HepG2 (cell line): ENCODE data around the gene UPF3B. TPM values are rescaled to one million over a fixed set of nuclear protein-coding genes. Genes with fewer than 3 reads are reported as not detected.

Experiments used
- BCL3 ChIP-seq: sonication (generic); formaldehyde crosslinking; IDR thresholded peaks from 2 replicates; pipeline ENCODE4 v1.5.1; 2020; ENCODE audit warnings: mild to moderate bottlenecking, missing genetic modification reagents, moderate library complexity
- BHLHE40 ChIP-seq: IDR thresholded peaks from 2 replicates; pipeline ENCODE4 v1.6.1; 2011; ENCODE audit warnings: low read length, improper control_type of control experiment
- GFI1 ChIP-seq: sonication (generic); formaldehyde crosslinking; IDR thresholded peaks from 2 replicates; pipeline ENCODE4 v1.5.0; 2020; ENCODE audit warnings: missing genetic modification reagents, mild to moderate bottlenecking, borderline replicate concordance
- HDAC6 ChIP-seq: fragments of 200-600 bp; sonication (generic); IDR thresholded peaks from 2 replicates; pipeline ENCODE4 v1.7.0; 2017; ENCODE audit warnings: mild to moderate bottlenecking, antibody characterized with exemption, low read length, low read depth
- HOXA5 ChIP-seq: sonication (generic); formaldehyde crosslinking; IDR thresholded peaks from 2 replicates; pipeline ENCODE4 v1.4.0; 2020; ENCODE audit warnings: missing genetic modification reagents
- HOXD1 ChIP-seq: sonication (generic); formaldehyde crosslinking; IDR thresholded peaks from 2 replicates; pipeline ENCODE4 v1.5.0; 2020; ENCODE audit warnings: missing genetic modification reagents
- KAT8 ChIP-seq: IDR thresholded peaks from 2 replicates; pipeline ENCODE4 v1.6.1; 2016; ENCODE audit warnings: missing genetic modification reagents, missing compliant biosample characterization
- RBM39 ChIP-seq: fragments of 200-400 bp; formaldehyde crosslinking; IDR thresholded peaks from one replicate; pipeline ENCODE4 v1.6.1; 2018; ENCODE audit warnings: antibody characterized with exemption, mild to moderate bottlenecking, low read depth, low read length; ENCODE audit not compliant: poor library complexity, severe bottlenecking
- REPIN1 ChIP-seq: sonication (generic); formaldehyde crosslinking; IDR thresholded peaks from 2 replicates; pipeline ENCODE4 v1.8.0; 2022; ENCODE audit warnings: missing genetic modification reagents, low read depth, mild to moderate bottlenecking, borderline replicate concordance
- ZBTB34 ChIP-seq: sonication (generic); formaldehyde crosslinking; IDR thresholded peaks from 2 replicates; pipeline ENCODE4 v1.8.0; 2022; ENCODE audit warnings: mild to moderate bottlenecking, missing genetic modification reagents
- ZGPAT ChIP-seq: IDR thresholded peaks from 2 replicates; pipeline ENCODE4 v1.6.1; 2016; ENCODE audit warnings: mild to moderate bottlenecking
- ZMYM4 ChIP-seq: sonication (generic); formaldehyde crosslinking; IDR thresholded peaks from 2 replicates; pipeline ENCODE4 v1.8.1; 2023; ENCODE audit warnings: mild to moderate bottlenecking, missing genetic modification reagents
- ZNF234 ChIP-seq: sonication (generic); formaldehyde crosslinking; conservative IDR thresholded peaks from 2 replicates; pipeline ENCODE4 v1.5.1; 2020; ENCODE audit warnings: mild to moderate bottlenecking, missing genetic modification reagents
- ZNF281 ChIP-seq: sonication (generic); formaldehyde crosslinking; IDR thresholded peaks from 2 replicates; pipeline ENCODE4 v1.4.0; 2020; ENCODE audit warnings: missing genetic modification reagents, borderline replicate concordance
- ZNF800 ChIP-seq: sonication (generic); formaldehyde crosslinking; IDR thresholded peaks from 2 replicates; pipeline ENCODE4 v1.4.0; 2020; ENCODE audit warnings: missing genetic modification reagents
- polyA plus RNA-seq, 8 experiments: library from polyadenylated mRNA; depleted of rRNA in 3 of 8; stranded (reverse) in 7 of 8; unstranded in 1 of 8; fragments of >200 nt; fragmentation: Illumina TruSeq in 4 of 8; extraction: Trizol in 4 of 8; gene quantifications; 2 replicates each; pipeline versions ENCODE4 v1.2.1 to v1.2.3, GENCODE V29; 2011 to 2016; ENCODE audit warnings: low read depth in 4 of 8, missing spikeins in 1 of 8, mixed read lengths in 1 of 8; ENCODE audit not compliant: insufficient read depth in 1 of 8
- total RNA-seq, 5 experiments: library from RNA; depleted of rRNA; stranded (reverse); fragments of >200 nt; fragmentation: Illumina TruSeq; extraction: Trizol; gene quantifications; 2 replicates each; pipeline ENCODE4 v1.2.3, GENCODE V29; 2016; ENCODE audit warnings: low read depth in 1 of 5

The UPF3B gene
- total and polyA plus RNA-seq, 2 of the 13 experiments (the other 11 are each of a cell fraction or from before 2014, with no cell fraction given), result 5.2 to 7.2 TPM

GRCh38 chrX:119791437-119792231 is 61.1 kb downstream of the UPF3B start, which contains the start of gene RPL39 (continued):
- TF ChIP-seq ZNF281 (no peak), BCL3 (no peak), ZMYM4 (CRISPR knock-in tag) (peak; percentile 33; the same call in 1 of the 2 replicates), BHLHE40 (no peak), ZGPAT (0 out of 2 replicates have a peak, but pooled peaks have one; percentile 25), ZNF800 (CRISPR knock-in tag) (peak; percentile 39; the same call in 1 of the 2 replicates), ZBTB34 (CRISPR knock-in tag) (peak; percentile 49; the same call in 1 of the 2 replicates), KAT8 (CRISPR knock-in tag) (0 out of 2 replicates have a peak, but pooled peaks have one; percentile 51), GFI1 (0 out of 2 replicates have a peak, but pooled peaks have one; percentile 46), HOXD1 (CRISPR knock-in tag) (0 out of 2 replicates have a peak, but pooled peaks have one; percentile 19), HOXA5 (CRISPR knock-in tag) (peak; percentile 53; the same call in 1 of the 2 replicates), HDAC6 (no peak), RBM39 (peak; percentile 65), ZNF234 (CRISPR knock-in tag) (no peak), REPIN1 (CRISPR knock-in tag) (peak; percentile 69)
